Hematopoietic multipotent progenitor cell treated with erythropoietin and hydrocortisone succinate and interleukin-3 and kit ligand, for 15 days (in vitro differentiated cells): ENCODE results near the gene MR1.

Experiments used
- DNase-seq: peaks from one replicate; pipeline ENCODE4 v3.0.0-alpha.2; 2015; ENCODE audit warnings: low spot score

Gene MR1

DNA sequence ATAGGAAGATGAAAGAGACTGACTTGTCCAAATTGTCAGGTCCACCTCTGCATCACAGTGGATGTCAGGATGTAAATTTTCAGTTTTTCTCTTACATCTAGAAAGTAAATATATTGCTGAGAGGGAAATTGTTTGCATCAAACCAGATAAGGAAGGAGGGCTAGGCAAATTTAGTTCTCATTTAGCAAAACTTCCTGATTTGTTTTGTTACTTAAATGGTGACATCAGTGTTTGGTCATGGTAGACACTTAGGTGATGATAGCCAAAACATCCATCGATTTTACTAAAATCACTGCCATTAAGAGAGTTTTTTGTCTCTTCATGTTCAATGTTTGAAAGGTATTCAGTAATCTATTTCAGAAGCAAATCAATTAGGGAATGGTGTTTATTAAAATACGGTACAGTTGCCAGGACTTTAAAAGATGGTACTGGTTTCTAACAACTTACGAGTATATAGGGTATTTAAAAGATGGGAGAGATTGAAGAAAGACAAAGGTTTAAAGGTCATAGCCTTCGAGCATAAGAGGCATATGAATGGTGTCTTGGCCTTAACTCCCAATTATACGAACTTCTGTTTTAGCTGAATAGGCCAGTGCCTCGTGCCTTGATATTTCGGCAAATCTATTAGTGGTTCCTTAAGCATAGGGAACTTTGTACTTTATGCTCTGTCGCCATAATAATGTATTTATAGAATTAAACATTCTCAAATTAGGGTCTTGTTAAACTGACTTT, 57.7 kb downstream of the MR1 start:
- DNase-seq = no peak

DNA sequence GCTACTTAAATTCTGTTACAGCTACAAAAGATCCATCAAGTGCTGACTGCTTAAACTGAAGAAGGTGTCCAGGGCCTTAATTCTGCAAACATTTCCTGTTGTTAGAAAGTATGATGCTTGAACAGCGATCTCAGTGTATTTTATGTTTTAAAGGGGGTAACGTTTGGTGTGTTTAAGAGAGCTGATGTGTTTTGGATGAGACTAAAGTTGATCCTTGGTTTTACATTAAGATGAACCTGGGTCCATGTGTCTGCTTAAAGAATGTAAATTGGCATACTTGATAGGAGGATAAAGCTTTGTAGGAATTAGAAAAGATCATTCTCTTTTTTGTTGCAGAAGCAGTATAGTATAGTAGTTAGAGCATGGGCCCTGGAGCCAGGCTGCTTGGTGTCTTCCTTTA, 58.3 kb downstream of the MR1 start:
- DNase-seq = no peak

DNA sequence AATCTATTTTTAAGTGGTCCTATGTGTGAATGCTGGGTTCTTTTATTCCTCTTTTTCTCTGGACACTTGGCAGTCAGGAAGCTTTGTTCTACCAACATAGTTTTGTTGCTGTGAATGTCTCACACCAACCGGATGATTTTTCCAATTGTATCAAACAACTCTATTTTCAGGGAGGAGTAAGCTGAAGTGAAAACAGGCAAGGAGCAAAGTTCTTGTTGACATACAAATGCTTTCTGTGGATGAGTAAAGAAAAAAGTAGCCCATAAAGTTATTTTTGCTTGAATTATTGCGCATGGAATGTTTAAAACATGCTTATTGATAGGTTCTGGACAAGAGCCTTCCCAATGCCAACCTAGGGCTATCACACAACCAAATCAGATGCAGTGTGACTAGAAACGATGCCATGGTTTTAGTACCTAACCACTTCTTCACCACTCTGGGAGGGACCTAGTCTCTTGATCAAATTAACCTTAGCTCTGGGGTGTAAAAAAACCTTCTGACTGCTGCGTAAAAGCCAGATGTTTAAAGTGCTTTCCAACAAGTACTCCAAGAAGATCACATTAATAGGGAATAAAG, 59.2 kb downstream of the MR1 start:
- DNase-seq = no peak

DNA sequence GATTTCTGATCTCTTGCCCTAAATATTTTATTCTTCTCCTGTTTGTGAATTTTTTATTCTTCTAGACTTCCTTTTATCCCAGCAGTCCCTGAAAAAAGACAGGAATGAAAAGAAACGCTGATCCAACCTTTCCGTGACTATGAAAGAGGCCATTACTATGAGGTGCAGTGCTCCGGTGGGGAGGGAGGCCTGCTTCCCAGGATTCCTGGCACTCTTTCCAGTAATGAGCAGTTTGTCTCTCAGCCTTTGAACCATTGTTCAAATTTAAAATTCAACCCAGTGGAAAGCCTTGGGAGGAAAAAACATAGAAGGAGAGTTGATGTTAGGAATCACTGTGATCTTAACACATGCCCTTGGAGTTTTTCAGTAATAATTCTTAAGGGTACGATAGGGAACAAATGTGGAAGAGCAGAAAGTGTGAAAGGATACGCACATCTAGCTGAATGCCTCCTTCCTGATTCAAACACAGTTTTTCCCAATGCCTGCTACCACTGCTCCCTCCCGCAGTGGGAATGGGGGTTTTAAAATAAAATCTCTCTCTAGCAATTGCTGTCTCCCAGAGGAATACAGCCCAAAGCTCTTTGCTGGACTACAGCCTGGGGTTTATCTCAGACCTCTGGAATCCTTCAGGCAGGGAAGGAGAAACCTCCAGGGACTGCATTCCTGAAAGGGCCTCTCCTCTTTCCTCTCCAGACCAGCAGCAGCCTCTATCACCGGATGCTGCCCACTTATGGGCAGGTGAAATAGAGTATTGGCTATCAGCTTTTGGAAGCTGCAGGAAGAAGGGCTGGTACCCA, 60.8 kb downstream of the MR1 start:
- no peak for DNase-seq

DNA sequence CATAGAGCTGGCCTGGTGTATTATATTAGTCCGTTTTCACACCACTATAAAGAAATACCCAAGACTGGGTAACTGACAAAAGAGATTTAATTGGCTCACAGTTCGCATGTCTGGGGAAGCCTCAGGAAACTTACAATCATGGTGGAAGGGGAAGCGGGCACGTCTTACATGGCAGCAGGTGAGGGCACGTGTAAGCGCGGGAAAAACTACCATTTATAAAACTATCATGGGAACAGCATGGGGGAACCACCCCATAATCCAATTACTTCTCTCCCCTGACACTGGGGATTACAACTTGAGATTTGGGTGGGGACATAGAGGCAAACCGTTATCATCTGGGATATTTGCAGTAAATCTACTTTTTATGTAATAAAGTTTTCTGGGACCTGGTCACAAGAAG, 61.5 kb downstream of the MR1 start:
- no peak for DNase-seq

GRCh38 chr1:181095763-181096184, 62.0 kb downstream of the MR1 start:
- no peak for DNase-seq

DNA sequence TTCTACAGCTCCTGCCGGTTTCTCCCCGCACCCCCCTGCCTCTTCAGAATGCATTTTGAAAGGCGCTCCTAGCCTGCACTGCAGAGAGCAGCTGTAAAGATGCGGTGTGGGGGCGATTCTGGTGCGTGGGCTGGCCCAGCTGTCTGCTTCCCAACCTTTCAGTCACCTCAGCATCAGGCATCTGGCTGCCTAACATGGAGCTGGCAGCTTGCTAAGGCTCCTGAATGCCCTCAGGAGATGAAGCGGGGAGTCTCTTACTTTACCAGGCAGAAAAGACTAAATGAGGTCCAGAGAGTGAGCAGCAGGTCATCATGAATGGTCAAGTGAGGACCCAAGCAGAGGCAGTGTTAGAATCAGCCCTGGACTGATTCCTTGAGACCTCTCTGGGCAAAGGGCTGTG, 63.5 kb downstream of the MR1 start:
- no peak for DNase-seq

- no peak for DNase-seq
These were observed 65.6 kb downstream of the MR1 start for GRCh38 chr1:181099152-181100014.

DNA sequence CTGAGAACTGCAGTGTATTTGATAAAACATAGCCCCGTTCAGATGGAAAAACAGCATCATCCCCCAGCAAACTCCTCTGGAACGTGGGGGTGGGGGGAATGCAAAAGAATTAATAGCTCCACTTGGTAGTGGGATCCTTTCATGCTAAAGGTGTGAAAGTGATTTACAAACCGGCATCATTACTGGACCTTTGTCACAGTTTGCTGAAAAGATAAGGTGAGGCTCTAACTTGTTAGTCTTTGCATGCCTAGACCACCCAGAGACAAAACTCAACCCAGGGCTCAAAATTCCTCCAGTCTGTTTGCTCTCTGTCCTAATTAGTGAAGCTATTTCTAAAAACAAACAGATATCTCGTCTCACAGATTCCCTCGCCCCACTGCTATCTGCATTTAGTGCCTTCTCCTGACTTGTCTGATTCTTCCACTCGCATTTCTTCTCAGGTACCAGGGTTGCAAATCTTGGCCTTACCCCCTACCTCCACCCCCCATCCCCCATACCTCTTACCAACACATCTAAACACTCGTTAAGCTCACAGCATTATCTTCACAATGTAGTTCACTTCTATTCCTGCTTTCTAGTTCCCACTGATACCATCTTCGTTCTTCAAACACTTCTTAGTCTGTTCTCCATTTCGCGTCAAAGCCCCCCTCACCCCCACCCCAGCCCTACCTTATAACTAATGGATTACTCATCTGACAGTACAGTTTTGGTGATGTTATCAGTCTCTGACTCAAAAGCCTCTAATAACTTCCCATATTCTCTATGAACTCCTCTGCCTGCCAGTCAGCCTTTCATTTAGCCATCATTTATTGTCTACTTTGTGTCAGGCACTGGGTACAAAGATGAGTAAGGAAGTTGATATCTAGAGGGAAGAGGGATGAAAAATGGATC, 66.5 kb downstream of the MR1 start:
- no peak for DNase-seq

- no peak for DNase-seq
These were observed 67.2 kb downstream of the MR1 start for GRCh38 chr1:181100934-181101333.

DNA sequence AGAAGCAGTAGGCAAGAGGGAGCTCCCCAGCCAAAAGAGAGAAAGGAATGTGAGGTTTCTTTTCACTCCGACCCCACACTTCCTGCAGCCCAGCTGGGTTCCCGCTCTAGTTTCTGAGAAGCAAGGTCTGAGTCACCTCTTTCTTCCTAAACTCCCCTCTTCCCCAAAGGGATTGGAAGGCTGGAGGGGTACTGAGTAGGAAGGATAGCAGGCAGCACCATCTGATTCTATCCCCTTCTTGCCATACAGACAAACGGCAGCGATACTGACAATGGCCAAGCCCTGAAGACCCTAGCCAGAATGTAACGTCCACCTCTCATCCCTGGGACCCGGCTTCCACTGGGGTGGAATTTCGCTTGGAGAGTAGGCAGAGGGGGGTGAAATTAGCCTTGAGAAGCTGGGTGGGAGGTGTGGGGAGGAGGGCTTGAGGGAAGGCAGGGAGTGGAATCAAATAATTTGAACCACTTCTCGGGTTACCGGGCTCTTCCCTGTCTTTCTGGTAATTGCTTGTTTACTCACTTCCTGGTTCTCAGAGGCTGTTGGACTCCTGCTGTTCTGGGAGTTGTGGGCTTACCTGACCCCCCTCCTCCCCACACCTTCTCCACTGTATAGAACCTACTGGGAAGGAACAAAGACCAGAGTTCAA, 67.9 kb downstream of the MR1 start:
- no peak for DNase-seq

DNA sequence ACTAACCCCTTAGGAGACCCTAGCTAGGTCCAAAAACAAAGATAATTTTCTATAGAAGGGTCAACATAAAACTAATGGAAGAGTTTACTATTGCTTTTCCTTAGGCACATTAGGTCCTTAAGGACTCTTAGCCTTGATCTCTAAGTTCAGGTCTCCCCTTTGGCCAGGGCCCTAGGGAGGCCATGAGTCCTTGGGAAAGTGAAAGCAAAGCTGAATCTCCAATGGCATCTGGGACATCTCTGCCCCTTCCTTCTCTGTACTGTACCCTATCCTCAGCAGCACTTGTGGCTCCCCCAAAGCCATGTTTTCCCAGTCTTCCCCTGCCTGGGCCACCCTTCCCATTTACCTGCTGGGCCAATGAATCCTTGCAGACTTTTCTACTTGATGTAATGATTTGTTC, 69.1 kb downstream of the MR1 start:
- DNase-seq = no peak

- DNase-seq = no peak
These were observed 69.6 kb downstream of the MR1 start for GRCh38 chr1:181103399-181103798.

GRCh38 chr1:181104042-181104789, 70.4 kb downstream of the MR1 start:
- DNase-seq = no peak

DNA sequence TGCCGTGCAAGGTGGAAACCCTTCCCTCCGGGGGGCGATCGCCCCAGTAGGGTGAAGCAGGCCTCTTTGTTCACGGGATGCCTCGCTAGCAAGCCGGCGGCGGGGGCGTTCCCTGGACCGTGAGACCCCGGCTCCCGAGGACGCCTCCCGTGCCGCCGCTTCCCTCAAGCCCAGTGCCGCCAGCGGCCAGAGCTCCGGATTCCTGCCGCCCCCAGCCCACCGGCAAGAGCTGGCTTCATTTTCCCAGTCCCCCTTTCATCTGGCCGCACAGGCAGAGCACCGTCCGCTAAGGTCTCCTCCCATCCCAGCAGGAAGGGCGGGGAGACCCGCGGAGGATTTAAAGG, 71.0 kb downstream of the MR1 start:
- no peak for DNase-seq

DNA sequence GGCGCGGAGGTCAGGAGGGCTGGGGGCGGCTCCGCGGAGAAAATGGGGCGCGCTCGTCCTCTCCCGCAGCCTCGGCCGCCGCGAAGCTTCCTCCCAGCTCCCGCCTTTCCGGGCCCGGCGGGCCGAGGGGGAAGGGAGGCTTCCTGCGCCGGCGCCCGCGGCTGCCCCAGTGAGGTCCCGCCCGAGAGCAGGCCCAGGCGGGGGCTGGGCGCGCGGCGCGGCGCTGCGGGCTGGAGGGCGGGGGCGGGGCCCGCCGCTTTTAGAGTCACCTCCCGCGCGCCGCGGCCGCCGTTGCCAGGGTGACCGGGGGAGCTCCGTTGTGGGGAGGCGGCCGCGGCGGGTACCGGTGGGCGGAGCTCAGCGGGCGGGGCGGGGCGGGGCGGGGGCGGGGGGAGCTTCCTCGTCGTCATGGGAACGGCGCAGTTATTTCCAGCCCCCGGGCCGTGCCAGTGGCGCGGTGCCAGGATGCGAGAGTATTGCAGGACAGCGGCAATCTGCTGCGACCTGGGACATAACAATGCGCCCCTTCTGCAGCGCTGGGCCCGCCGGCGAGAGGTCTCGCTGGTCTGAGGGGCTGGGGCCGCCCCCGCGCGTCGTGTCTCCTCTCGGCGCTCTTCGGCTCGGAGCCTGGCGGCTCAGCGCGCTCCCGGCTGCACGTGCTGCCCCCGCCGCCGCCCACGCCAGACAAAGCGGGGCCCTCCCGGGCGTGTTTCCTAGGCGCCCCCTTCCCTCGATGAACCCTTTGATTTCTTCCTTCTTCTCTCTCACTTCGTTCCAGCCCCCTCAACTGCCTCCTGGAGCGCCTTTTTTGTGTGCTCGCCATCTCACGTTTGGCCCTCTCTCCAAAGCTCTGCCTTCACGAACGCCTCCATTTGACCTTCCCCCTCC, 71.6 kb downstream of the MR1 start:
- DNase-seq = peak; percentile 89

GRCh38 chr1:181106022-181106312, 72.2 kb downstream of the MR1 start:
- no peak for DNase-seq

DNA sequence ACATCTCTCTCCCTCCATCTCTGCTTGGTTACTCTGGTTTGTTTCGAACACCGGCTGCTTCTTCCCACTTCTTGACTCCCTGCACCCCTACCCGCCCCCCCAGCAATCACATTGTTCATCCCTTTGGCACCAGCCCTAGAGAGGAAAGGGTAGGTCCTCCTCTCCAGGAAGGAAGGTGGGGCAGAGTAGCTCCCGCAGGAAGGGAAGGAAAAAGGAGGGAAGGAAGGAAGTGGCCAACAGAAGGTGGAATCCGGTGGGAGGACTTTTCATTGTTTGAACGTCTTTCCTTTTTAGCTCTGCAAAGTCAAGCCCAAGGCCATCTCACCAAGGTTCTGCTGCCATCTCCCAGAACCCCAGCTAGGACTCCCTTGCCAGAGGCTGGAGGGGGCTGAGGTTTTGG, 72.7 kb downstream of the MR1 start:
- DNase-seq = no peak

- no peak for DNase-seq
These were observed 73.9 kb downstream of the MR1 start for GRCh38 chr1:181107711-181108110.
